GM12873 (cell line): ENCODE measurements around the gene XRCC1.

ENCODE experiments used
- CTCF ChIP-seq: IDR thresholded peaks from 2 replicates; pipeline ENCODE4 v1.5.1; 2012; ENCODE audit warnings: low read depth, mild to moderate bottlenecking, moderate library complexity, low read length, control low read depth; ENCODE audit not compliant: insufficient read depth; ENCODE audit errors: missing control alignments

The XRCC1 gene

DNA sequence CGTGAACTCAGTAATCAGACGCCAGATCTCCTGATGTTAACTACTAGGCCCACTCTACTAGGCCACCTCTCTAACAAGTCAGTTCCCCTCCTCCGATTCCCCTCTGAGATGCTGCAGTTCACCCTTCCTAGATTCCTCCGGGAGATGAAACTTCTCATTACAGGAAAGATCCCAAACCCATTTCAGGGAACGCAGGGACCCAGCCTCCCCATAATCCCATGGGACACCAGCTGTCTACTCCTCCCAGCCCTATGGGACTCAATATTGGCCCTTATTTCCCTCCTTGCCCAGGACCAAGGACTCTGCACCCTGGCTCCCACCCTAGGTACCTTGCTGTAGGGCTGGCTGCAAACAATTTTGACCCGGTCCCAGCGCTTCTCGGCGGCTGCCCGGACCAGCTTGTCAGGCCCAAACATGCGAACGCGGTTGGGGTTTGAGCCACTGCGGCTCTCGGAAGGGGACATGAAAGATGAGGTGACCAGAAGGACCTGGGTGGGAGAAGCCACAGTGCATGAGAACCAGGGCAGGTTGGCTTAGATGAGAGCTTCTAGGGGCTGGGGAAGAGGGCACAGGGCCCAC is 20.9 kb downstream of the XRCC1 start:
- TF ChIP-seq CTCF: no peak

GRCh38 chr19:43553656-43554055 is 21.7 kb downstream of the XRCC1 start:
- TF ChIP-seq CTCF: no peak

DNA sequence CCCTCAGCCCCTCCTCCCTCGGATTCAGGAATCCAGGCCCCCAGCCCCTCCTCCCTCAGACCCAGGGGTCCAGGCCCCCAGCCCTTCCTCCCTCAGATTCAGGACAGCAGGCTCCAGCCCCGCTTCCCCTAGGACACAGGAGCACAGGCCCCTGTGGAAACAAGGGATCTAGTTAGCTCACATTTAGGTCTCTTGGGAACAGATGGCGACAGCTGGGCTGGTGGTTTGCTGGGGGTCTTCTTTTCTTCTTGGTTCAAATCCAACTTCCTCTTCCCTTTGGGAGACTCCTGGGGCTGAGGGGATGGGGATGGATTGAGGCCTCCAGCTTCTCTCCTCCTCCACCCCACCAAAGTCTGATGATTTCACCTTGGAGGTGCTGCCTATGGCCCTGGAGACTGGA is 22.7 kb downstream of the XRCC1 start:
- TF ChIP-seq CTCF: no peak

GRCh38 chr19:43552198-43552450 is 23.2 kb downstream of the XRCC1 start:
- no peak for TF ChIP-seq CTCF

GRCh38 chr19:43551399-43552197 is 23.7 kb downstream of the XRCC1 start:
- TF ChIP-seq CTCF: no peak

- no peak for TF ChIP-seq CTCF
Observed at GRCh38 chr19:43548706-43549105, 26.6 kb downstream of the XRCC1 start.

DNA sequence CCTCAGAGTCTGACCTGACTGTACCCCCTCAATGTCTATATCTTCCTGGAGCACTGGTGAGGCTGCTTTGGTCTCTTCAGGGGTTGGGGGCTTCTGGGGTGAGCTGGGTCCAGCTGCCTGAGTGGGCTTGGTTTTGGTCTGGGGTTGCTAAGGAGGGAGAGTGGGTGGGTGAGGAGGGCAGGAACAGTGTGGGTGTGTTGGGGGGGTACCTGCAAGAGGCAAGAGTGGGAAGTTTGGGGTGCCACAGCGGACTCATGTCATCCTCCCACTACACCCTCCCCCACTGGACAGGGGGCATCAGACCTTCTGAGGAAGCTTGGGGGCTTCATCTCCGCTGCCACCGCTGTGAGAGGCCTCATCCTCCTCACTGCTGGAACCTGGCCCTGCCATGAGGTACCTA is 28.7 kb downstream of the XRCC1 start:
- TF ChIP-seq CTCF: no peak
